GM23338 (cell line): ENCODE measurements around the gene USH1C. TPM values are rescaled to one million over a fixed set of nuclear protein-coding genes. Genes with fewer than 3 reads are reported as not detected.

Experiments used
- ATAC-seq: fragments of 200-7000 bp; cut with Tn5 transposase; 3 replicates; pipeline ENCODE4 v1.9.1; 2020
- DNase-seq: peaks from one replicate; pipeline ENCODE4 v3.0.0-alpha.2; 2015; ENCODE audit warnings: low spot score
- H2AFZ ChIP-seq: fragments of 200-600 bp; sonication (generic); 2 replicates; pipeline ENCODE4 v1.8.0; 2016; ENCODE audit warnings: antibody characterized with exemption, mild to moderate bottlenecking, moderate library complexity
- H3F3A ChIP-seq: fragments of 200-600 bp; sonication (generic); replicated peaks from 2 replicates; pipeline ENCODE4 v1.8.0; 2017; ENCODE audit warnings: antibody characterized with exemption, mixed run types, low read depth
- H3K27ac ChIP-seq: fragments of 200-600 bp; sonication (generic); 2 replicates; pipeline ENCODE4 v1.6.1; 2016; ENCODE audit warnings: low read depth
- H3K27me3 ChIP-seq: fragments of 200-600 bp; sonication (generic); 2 replicates; pipeline ENCODE4 v1.8.0; 2016; ENCODE audit warnings: mild to moderate bottlenecking, mixed run types, moderate library complexity; ENCODE audit not compliant: insufficient read depth
- H3K36me3 ChIP-seq: fragments of 200-600 bp; sonication (generic); 2 replicates; pipeline ENCODE4 v1.8.0; 2016; ENCODE audit warnings: mild to moderate bottlenecking; ENCODE audit not compliant: insufficient read depth
- H3K4me1 ChIP-seq: fragments of 200-600 bp; sonication (generic); 2 replicates; pipeline ENCODE4 v1.8.0; 2016; ENCODE audit warnings: mild to moderate bottlenecking, moderate library complexity; ENCODE audit not compliant: insufficient read depth
- H3K4me2 ChIP-seq: fragments of 200-600 bp; sonication (generic); 2 replicates; pipeline ENCODE4 v1.7.1; 2017; ENCODE audit warnings: mixed run types
- H3K4me3 ChIP-seq: fragments of 200-600 bp; sonication (generic); 2 replicates; pipeline ENCODE4 v1.6.1; 2016; ENCODE audit warnings: mixed run types
- H3K79me2 ChIP-seq: fragments of 200-600 bp; sonication (generic); replicated peaks from 2 replicates; pipeline ENCODE4 v1.8.0; 2017; ENCODE audit warnings: mild to moderate bottlenecking; ENCODE audit not compliant: insufficient read depth
- H3K9me2 ChIP-seq: fragments of 200-600 bp; sonication (generic); 2 replicates; pipeline ENCODE4 v1.8.0; 2017; ENCODE audit not compliant: insufficient read depth
- H4K20me1 ChIP-seq: fragments of 200-600 bp; sonication (generic); replicated peaks from 2 replicates; pipeline ENCODE4 v1.8.0; 2017; ENCODE audit warnings: mild to moderate bottlenecking; ENCODE audit not compliant: insufficient read depth
- H3K27ac Mint-ChIP-seq: 2 replicates; pipeline ENCODE4 v1.8.0; 2020; ENCODE audit warnings: inconsistent platforms, mild to moderate bottlenecking, moderate library complexity, mixed read lengths
- H3K27me3 Mint-ChIP-seq: 3 replicates; pipeline ENCODE4 v1.8.0; 2022; ENCODE audit warnings: low read depth, mild to moderate bottlenecking, moderate library complexity, mixed read lengths, inconsistent platforms; ENCODE audit not compliant: insufficient read depth, poor library complexity
- H3K36me3 Mint-ChIP-seq: 3 replicates; pipeline ENCODE4 v1.8.0; 2021; ENCODE audit warnings: low read depth, mild to moderate bottlenecking, inconsistent platforms, moderate library complexity, mixed read lengths
- H3K4me1 Mint-ChIP-seq: 3 replicates; pipeline ENCODE4 v1.8.0; 2020; ENCODE audit warnings: mild to moderate bottlenecking, inconsistent platforms, mixed read lengths
- H3K4me3 Mint-ChIP-seq: 3 replicates; pipeline ENCODE4 v1.8.0; 2021; ENCODE audit warnings: moderate library complexity, mild to moderate bottlenecking, inconsistent platforms, mixed read lengths
- H3K9me3 Mint-ChIP-seq: 3 replicates; pipeline ENCODE4 v1.8.0; 2020; ENCODE audit warnings: moderate library complexity, mild to moderate bottlenecking, inconsistent platforms, mixed read lengths
- CTCF ChIP-seq, 2 experiments: fragments of 200-600 bp in 1 of 2; sonication (generic) in 1 of 2; conservative IDR thresholded peaks; 2 replicates each; pipeline versions ENCODE4 v1.5.1 to v1.6.1; 2016 to 2017; ENCODE audit warnings: antibody characterized with exemption in 2 of 2, low read depth in 2 of 2, mild to moderate bottlenecking in 2 of 2, moderate library complexity in 1 of 2
- JUNB ChIP-seq: IDR thresholded peaks from one replicate; pipeline ENCODE4 v1.6.1; 2016; ENCODE audit warnings: antibody characterized with exemption; ENCODE audit not compliant: unreplicated experiment
- STAT1 ChIP-seq: IDR thresholded peaks from one replicate; pipeline ENCODE4 v1.6.1; 2016; ENCODE audit warnings: antibody characterized with exemption; ENCODE audit not compliant: unreplicated experiment
- ZNF114 ChIP-seq: fragments of 250-450 bp; sonication (Bioruptor Pico); IDR thresholded peaks from 2 replicates; pipeline ENCODE4 v1.5.0; 2020; ENCODE audit warnings: mild to moderate bottlenecking, moderate library complexity
- ZNF331 ChIP-seq: fragments of 250-450 bp; sonication (Bioruptor Pico); IDR thresholded peaks from 2 replicates; pipeline ENCODE4 v1.5.0; 2020; ENCODE audit warnings: low read depth, mild to moderate bottlenecking, moderate library complexity
- polyA plus RNA-seq: library from polyadenylated mRNA; unstranded; fragments of >200 nt; fragmentation: Nextera tagmentation; extraction: Ambion mirVana; gene quantifications from 2 replicates; pipeline ENCODE4 v1.2.1, GENCODE V29; 2016
- total RNA-seq: library from RNA; depleted of rRNA; stranded (reverse); fragments of >200 nt; shearing (Covaris generic); gene quantifications from 2 replicates; pipeline ENCODE4 v1.2.3, GENCODE V29; 2014
- TF ChIP-seq, protein P1 (sequence below): fragments of 250-450 bp; sonication (Bioruptor Pico); IDR thresholded peaks from 2 replicates; pipeline ENCODE4 v1.5.0; 2020; ENCODE audit warnings: mild to moderate bottlenecking, moderate library complexity

Gene USH1C
- total and polyA plus RNA-seq, 2 experiments from 2014 or later, result 1.3 to 1.8 TPM

DNA sequence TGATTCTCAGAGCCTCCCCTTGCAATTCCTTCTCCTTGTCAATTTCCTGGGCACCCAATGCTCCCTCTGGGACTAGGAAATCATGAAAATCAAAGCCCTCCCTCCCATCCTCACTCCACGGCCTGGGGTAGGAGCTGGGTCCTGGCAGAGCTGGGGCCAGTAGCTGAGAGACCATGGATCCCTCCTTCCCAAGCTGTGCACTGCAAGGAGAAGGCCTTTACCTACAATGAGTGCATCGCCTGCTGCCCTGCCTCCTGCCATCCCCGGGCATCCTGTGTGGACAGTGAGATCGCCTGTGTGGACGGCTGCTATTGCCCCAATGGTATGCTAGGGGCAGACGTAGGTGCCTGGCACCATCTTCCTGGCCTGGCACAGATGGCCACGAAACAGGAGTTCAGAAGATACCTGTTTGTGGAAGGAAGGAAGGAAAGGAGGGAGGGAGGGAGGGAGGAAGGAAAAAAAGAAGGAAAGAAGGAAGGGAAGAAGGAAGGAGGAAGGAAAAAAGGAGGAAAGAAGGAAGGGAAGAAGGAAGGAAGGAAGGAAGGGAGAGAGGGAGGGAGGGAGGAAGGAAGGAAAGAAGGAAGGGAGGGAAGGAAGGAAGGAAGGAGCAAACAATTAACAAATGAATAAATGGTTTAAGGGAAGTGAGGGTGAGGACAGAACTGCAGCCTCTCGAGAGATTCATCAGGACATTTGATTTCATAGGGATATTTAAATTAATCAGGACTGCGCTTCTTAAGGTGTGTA is 15.3 kb upstream of the USH1C start (continued):
- TF ChIP-seq, protein P1, sequence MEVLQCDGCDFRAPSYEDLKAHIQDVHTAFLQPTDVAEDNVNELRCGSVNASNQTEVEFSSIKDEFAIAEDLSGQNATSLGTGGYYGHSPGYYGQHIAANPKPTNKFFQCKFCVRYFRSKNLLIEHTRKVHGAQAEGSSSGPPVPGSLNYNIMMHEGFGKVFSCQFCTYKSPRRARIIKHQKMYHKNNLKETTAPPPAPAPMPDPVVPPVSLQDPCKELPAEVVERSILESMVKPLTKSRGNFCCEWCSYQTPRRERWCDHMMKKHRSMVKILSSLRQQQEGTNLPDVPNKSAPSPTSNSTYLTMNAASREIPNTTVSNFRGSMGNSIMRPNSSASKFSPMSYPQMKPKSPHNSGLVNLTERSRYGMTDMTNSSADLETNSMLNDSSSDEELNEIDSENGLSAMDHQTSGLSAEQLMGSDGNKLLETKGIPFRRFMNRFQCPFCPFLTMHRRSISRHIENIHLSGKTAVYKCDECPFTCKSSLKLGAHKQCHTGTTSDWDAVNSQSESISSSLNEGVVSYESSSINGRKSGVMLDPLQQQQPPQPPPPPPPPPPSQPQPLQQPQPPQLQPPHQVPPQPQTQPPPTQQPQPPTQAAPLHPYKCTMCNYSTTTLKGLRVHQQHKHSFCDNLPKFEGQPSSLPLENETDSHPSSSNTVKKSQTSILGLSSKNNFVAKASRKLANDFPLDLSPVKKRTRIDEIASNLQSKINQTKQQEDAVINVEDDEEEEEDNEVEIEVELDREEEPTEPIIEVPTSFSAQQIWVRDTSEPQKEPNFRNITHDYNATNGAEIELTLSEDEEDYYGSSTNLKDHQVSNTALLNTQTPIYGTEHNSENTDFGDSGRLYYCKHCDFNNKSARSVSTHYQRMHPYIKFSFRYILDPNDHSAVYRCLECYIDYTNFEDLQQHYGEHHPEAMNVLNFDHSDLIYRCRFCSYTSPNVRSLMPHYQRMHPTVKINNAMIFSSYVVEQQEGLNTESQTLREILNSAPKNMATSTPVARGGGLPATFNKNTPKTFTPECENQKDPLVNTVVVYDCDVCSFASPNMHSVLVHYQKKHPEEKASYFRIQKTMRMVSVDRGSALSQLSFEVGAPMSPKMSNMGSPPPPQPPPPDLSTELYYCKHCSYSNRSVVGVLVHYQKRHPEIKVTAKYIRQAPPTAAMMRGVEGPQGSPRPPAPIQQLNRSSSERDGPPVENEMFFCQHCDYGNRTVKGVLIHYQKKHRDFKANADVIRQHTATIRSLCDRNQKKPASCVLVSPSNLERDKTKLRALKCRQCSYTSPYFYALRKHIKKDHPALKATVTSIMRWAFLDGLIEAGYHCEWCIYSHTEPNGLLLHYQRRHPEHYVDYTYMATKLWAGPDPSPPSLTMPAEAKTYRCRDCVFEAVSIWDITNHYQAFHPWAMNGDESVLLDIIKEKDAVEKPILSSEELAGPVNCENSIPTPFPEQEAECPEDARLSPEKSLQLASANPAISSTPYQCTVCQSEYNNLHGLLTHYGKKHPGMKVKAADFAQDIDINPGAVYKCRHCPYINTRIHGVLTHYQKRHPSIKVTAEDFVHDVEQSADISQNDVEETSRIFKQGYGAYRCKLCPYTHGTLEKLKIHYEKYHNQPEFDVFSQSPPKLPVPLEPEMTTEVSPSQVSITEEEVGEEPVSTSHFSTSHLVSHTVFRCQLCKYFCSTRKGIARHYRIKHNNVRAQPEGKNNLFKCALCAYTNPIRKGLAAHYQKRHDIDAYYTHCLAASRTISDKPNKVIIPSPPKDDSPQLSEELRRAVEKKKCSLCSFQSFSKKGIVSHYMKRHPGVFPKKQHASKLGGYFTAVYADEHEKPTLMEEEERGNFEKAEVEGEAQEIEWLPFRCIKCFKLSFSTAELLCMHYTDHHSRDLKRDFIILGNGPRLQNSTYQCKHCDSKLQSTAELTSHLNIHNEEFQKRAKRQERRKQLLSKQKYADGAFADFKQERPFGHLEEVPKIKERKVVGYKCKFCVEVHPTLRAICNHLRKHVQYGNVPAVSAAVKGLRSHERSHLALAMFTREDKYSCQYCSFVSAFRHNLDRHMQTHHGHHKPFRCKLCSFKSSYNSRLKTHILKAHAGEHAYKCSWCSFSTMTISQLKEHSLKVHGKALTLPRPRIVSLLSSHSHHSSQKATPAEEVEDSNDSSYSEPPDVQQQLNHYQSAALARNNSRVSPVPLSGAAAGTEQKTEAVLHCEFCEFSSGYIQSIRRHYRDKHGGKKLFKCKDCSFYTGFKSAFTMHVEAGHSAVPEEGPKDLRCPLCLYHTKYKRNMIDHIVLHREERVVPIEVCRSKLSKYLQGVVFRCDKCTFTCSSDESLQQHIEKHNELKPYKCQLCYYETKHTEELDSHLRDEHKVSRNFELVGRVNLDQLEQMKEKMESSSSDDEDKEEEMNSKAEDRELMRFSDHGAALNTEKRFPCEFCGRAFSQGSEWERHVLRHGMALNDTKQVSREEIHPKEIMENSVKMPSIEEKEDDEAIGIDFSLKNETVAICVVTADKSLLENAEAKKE, result no peak

GRCh38 chr11:17558916-17559315 is 14.7 kb upstream of the USH1C start:
- Histone ChIP-seq H3K27ac (no peak overlapping the region), H3K4me1 (no peaks in the 10 kb centered on the region), H3K9me2 (no peaks in the 10 kb centered on the region), H2AFZ (no peak overlapping the region), H3K36me3 (no peaks in the 10 kb centered on the region), H4K20me1 (no peaks in the 10 kb centered on the region), H3K79me2 (no peaks in the 10 kb centered on the region), H3K4me2 (no peak overlapping the region), H3K27me3 (no peaks in the 10 kb centered on the region), H3F3A (no peaks in the 10 kb centered on the region), H3K4me3 (no peak overlapping the region)
- Mint-ChIP-seq H3K27me3 (peaks cover 4% of the 10 kb centered on the region), H3K36me3 (no peaks in the 10 kb centered on the region), H3K9me3 (no peaks in the 10 kb centered on the region), H3K27ac (no peak overlapping the region), H3K4me1 (no peaks in the 10 kb centered on the region; the same call in 2 of the 3 replicates), H3K4me3 (no peak overlapping the region)
- ATAC-seq (no peak), DNase-seq (no peak)
- TF ChIP-seq CTCF (conservative IDR thresholded peaks at IDR 0.05; ENCODE audit: low read depth in 2 of 2) (no peak), JUNB (no peak), ZNF114 (CRISPR knock-in tag) (no peak), ZNF331 (CRISPR knock-in tag) (no peak), STAT1 (no peak)
- TF ChIP-seq, protein P1, result no peak
